ENCODE results near the gene NR2F2. TPM values are rescaled to one million over a fixed set of nuclear protein-coding genes. Genes with fewer than 3 reads are reported as not detected.

NR2F2 gene
- polyA plus RNA-seq, 1 donor from 2014 or later, result 0.07 TPM

GRCh38 chr15:96331945-96332636 is 1.6 kb downstream of the NR2F2 start:
- Histone ChIP-seq H4K20me1 (ENCODE audit: insufficient read depth) (no peaks in the 10 kb centered on the region), H3K9me2 (ENCODE audit: insufficient read depth, low read length) (no peaks in the 10 kb centered on the region), H2AFZ (ENCODE audit: low read depth, low read length) (no peak overlapping the region), H3K79me2 (replicated peaks; ENCODE audit: insufficient read depth, low read length) (no peaks in the 10 kb centered on the region), H3K9ac (ENCODE audit: low read length) (no peak overlapping the region), H3F3A (ENCODE audit: insufficient read depth, low read length, poor library complexity, severe bottlenecking) (peaks cover 2% of the 10 kb centered on the region), H3K27me3 (ENCODE audit: insufficient read depth, low read depth, low read length) (peaks cover 93% of the 10 kb centered on the region), H3K36me3 (ENCODE audit: insufficient read depth, low read length) (no peaks in the 10 kb centered on the region), H3K9me3 (ENCODE audit: low read length) (no peaks in the 10 kb centered on the region), H3K4me2 (ENCODE audit: low read length) (no peak overlapping the region), H3K27ac (ENCODE audit: low read length) (no peak overlapping the region), H3K4me3 (ENCODE audit: low read length) (no peak overlapping the region)
- TF ChIP-seq REST (IDR thresholded peaks at IDR 0.05; ENCODE audit: borderline replicate concordance), result no peak
- peak; percentile 2 for TF ChIP-seq POLR2AphosphoS5 (IDR thresholded peaks at IDR 0.05)

GRCh38 chr15:96332637-96333121 is 2.2 kb downstream of the NR2F2 start:
- peaks cover 2% of the 10 kb centered on the region for H3F3A ChIP-seq (ENCODE audit: insufficient read depth, low read length, poor library complexity, severe bottlenecking)
- no peaks in the 10 kb centered on the region for H4K20me1 ChIP-seq (ENCODE audit: insufficient read depth)
- H3K4me2 ChIP-seq (ENCODE audit: low read length), result no peak overlapping the region
- H3K27me3 ChIP-seq (ENCODE audit: insufficient read depth, low read depth, low read length), result peaks cover 93% of the 10 kb centered on the region
- no peak overlapping the region for H2AFZ ChIP-seq (ENCODE audit: low read depth, low read length)
- peak overlapping the region; percentile 56 for H3K4me3 ChIP-seq (ENCODE audit: low read length)
- no peak overlapping the region for H3K9ac ChIP-seq (ENCODE audit: low read length)
- no peak for TF ChIP-seq MXI1 (conservative IDR thresholded peaks at IDR 0.05; ENCODE audit: poor library complexity, severe bottlenecking)
- TF ChIP-seq RAD21 (conservative IDR thresholded peaks at IDR 0.05), result no peak
- TF ChIP-seq EZH2 (IDR thresholded peaks at IDR 0.05; ENCODE audit: borderline replicate concordance, insufficient read depth, low read length, poor library complexity, severe bottlenecking), result no peak
- TF ChIP-seq REST (IDR thresholded peaks at IDR 0.05; ENCODE audit: borderline replicate concordance), result no peak
- no peak for TF ChIP-seq SMC3 (conservative IDR thresholded peaks at IDR 0.05; ENCODE audit: poor library complexity)
- TF ChIP-seq CTCF (IDR thresholded peaks at IDR 0.05; ENCODE audit: poor library complexity, severe bottlenecking), result no peak
- no peak for TF ChIP-seq POLR2AphosphoS5 (IDR thresholded peaks at IDR 0.05)
- no peak for TF ChIP-seq EP300 (conservative IDR thresholded peaks at IDR 0.05; ENCODE audit: poor library complexity, severe bottlenecking)
- TF ChIP-seq TAF1 (IDR thresholded peaks at IDR 0.05; ENCODE audit: low read depth), result no peak
- no peaks in the 10 kb centered on the region for H3K36me3 ChIP-seq (ENCODE audit: insufficient read depth, low read length)
- no peak overlapping the region for H3K27ac ChIP-seq (ENCODE audit: low read length)
- no peaks in the 10 kb centered on the region for H3K9me2 ChIP-seq (ENCODE audit: insufficient read depth, low read length)
- H3K9me3 ChIP-seq (ENCODE audit: low read length), result no peaks in the 10 kb centered on the region
- no peaks in the 10 kb centered on the region for H3K79me2 ChIP-seq (replicated peaks; ENCODE audit: insufficient read depth, low read length)

All from neural cell (in vitro differentiated cells).